Measurements from ENCODE around the gene ZNF224.
A peak's percentile ranks its signal among the peaks of the same experiment; 100 is the strongest.
"Not testable (repeated sequence)": the region's sequence is repeated elsewhere in the genome, so short reads cannot be mapped to it uniquely, and the experiment has no call there.

ZNF224 gene

DNA sequence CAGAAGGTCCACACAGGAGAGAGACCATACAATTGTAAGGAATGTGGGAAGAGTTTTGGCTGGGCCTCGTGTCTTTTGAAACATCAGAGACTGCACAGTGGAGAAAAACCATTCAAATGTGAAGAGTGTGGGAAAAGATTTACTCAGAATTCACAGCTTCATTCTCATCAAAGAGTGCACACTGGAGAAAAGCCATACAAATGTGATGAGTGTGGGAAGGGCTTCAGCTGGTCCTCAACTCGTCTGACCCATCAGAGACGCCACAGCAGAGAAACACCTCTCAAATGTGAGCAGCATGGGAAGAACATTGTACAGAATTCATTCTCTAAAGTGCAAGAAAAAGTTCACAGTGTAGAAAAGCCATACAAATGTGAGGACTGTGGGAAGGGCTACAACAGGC lies 13.6 kb downstream of the ZNF224 start:
- no peak overlapping the region for H3K4me3 ChIP-seq (replicated peaks; ENCODE audit: low read depth, low read length)
- TF ChIP-seq, protein P1, sequence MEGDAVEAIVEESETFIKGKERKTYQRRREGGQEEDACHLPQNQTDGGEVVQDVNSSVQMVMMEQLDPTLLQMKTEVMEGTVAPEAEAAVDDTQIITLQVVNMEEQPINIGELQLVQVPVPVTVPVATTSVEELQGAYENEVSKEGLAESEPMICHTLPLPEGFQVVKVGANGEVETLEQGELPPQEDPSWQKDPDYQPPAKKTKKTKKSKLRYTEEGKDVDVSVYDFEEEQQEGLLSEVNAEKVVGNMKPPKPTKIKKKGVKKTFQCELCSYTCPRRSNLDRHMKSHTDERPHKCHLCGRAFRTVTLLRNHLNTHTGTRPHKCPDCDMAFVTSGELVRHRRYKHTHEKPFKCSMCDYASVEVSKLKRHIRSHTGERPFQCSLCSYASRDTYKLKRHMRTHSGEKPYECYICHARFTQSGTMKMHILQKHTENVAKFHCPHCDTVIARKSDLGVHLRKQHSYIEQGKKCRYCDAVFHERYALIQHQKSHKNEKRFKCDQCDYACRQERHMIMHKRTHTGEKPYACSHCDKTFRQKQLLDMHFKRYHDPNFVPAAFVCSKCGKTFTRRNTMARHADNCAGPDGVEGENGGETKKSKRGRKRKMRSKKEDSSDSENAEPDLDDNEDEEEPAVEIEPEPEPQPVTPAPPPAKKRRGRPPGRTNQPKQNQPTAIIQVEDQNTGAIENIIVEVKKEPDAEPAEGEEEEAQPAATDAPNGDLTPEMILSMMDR (IDR thresholded peaks at IDR 0.05; ENCODE audit: low read length, missing control alignments) = no peak
- DNase-seq (ENCODE audit: low read depth) = no peak

DNA sequence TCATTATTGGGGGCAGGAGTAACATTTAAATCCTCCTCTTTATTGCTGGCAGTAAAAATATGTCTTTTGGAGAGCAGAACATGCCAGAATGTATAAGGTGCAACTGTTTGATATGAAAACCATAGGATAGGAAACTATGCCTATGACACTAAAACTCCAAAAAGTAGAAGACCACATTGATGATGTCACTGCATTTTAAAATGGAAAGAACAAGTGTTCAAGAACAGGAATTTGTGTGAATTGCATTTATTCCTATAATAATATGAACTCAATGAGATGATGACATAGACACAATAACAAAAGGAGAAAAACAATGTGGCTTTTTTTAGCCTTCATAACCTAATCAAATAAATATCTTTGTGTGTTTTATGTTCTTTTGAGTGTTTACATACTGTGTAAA lies 15.3 kb downstream of the ZNF224 start:
- no peak overlapping the region for H3K4me3 ChIP-seq (replicated peaks; ENCODE audit: low read depth, low read length)
- TF ChIP-seq, protein P1 (IDR thresholded peaks at IDR 0.05; ENCODE audit: low read length, missing control alignments) = no peak
- no peak for DNase-seq (ENCODE audit: low read depth)

DNA sequence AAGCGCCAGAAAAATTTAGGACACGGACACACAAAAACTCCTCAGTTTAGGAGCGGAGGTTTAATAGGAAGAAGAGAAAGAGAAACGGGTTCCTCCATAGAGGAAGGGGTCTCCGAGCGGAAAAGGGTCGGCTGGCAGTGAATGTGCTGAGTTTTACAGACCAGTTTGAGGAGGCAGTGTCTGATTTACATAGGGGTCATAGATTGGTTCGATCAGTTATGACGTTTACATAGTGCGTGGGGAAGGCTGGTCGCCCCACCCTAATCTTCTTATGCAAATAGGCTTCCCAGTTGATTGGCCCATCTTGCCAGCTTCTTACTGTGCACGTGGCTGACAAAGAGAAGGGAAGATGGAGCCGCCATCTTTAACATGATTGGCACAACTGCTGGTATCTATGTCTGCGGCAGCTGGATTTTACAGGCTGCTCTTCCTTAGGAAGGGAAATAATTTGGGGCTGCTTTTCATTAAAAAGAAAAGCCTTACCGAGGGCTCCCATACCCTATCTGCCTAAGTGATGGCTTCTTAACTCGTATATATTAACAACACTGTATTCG lies 17.8 kb downstream of the ZNF224 start:
- TF ChIP-seq, protein P1 (IDR thresholded peaks at IDR 0.05; ENCODE audit: low read length, missing control alignments) = no peak
- DNase-seq (ENCODE audit: low read depth) = peak; percentile 91
- peak overlapping the region; percentile 66 for H3K4me3 ChIP-seq (replicated peaks; ENCODE audit: low read depth, low read length)

DNA sequence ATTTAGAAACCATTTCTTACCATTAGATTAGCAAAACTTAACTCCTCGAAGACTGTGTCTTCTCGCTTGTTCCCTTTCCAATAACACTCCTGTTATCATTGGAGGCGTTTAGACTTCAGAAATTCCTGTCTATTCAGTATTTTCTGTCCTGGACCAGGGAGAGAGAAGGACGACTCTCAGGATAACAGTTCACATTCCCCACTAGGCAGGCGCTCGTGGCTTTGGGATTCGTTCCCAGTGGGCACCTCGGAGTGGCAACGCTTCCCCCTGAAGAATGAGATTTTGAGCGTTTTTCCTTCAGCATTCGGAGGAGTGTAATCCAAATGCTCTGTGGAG lies 18.6 kb downstream of the ZNF224 start:
- no peak for DNase-seq (ENCODE audit: low read depth)
- TF ChIP-seq, protein P1 (IDR thresholded peaks at IDR 0.05; ENCODE audit: low read length, missing control alignments) = no peak
- H3K4me3 ChIP-seq (replicated peaks; ENCODE audit: low read depth, low read length) = peak overlapping the region; percentile 66

DNA sequence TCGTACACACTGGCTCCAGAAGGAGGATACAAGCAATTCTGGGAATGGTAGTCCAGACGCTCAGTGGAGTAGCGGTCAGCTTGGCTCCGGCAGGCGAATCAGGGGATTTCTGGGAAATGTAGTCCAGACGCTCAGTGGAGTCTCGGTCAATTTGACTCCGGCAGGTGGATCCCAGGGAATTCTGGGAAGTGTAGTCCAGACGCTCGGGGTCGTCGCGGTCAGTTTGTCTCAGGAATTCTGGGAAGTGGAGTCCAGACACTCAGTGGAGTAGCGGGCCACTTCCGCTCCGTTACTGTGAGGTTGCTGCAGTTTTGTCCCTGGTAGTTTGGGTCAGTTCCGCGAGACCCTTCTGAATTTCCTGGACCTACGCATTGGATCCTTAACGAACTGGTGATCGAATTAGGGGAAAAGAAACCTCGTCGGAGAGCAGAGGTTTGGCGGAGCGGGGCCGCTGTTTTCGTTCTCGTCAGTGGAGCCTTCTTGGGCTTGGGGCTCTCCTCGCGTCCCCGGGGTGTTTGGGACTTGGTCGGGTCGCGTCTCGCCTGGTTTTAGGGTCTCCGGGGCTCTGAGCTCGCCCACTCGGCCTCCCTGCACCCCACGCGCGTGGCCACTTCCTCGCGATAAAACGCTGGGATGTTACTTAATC lies 19.1 kb downstream of the ZNF224 start, which contains the start of gene ZNF225:
TSS of gene ZNF225 (plus strand) at position 262 of the 646 bp plus-strand sequence. CDS start 2,429 bp downstream, outside the sequence.
- H3K4me3 ChIP-seq (replicated peaks; ENCODE audit: low read depth, low read length) = peak within 1 kb of the TSS; percentile 66
- DNase-seq (ENCODE audit: low read depth) = peak; percentile 99
- TF ChIP-seq, protein P1 (IDR thresholded peaks at IDR 0.05; ENCODE audit: low read length, missing control alignments) = no peak

DNA sequence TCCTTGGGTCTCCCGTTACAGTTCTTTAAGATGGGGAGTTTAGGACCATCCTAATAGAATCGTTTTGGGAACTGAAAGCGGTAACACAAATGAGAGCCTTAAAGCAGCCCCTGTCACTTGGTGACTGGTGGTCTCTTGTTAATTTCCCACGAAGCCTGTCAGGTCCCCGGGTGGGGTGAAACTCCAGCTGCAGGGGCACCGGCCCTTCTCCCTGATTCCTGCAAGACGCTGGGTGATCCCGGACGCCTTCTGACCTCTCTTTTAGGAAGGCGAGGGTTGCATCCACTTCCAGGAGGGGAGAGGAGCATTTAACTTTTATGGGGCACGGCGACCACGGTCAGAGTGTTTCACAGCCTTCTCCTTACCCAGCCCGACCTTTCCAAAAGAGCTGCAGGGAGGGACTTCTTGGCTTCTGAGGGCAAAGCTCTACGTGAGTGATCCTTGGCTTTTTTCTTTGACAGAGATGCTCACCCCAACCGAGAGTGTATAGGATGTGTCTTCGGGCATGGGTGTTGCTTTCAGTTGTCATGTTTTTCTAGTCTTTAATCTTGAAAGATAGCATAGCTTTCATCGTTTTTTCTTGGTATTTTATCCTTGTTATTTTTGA lies 19.7 kb downstream of the ZNF224 start:
- TF ChIP-seq, protein P1 (IDR thresholded peaks at IDR 0.05; ENCODE audit: low read length, missing control alignments) = no peak
- no peak for DNase-seq (ENCODE audit: low read depth)
- peak overlapping the region; percentile 66 for H3K4me3 ChIP-seq (replicated peaks; ENCODE audit: low read depth, low read length)

DNA sequence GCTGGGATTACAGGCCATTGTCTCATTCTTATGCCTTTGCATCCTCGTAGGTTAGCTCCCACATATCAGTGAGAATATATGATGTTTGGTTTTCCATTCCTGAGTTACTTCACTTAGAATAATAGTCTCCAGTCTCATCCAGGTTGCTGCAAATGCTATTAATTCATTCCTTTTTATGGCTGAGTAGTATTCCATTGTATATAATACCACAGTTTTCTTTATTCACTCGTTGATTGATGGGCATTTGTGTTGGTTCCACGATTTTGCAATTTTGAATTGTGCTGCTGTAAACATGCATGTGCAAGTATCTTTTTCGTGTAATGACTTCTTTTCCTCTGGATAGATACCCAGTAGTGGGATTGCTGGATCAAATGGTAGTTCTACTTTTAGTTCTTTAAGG lies 27.0 kb downstream of the ZNF224 start:
- not testable (repeated sequence) for H3K4me3 ChIP-seq (replicated peaks; ENCODE audit: low read depth, low read length); DNase-seq (ENCODE audit: low read depth)

Measured in fibroblast of pulmonary artery (primary cell).